Keratinocyte (primary cell): ENCODE data around the gene ALK.

Experiments used
- EZH2 ChIP-seq: IDR thresholded peaks from one replicate; pipeline ENCODE4 v1.6.1; 2012; ENCODE audit warnings: inconsistent platforms, mild to moderate bottlenecking, low read length, moderate library complexity
- TF ChIP-seq, protein P1 (sequence below), 3 experiments: IDR thresholded peaks in 1 of 3; conservative IDR thresholded peaks in 1 of 3; optimal IDR thresholded peaks in 1 of 3; 2 replicates in 2 of 3; 3 replicates in 1 of 3; pipeline versions ENCODE3 to v1.5.1; 2011; ENCODE audit warnings: low read length in 3 of 3, mild to moderate bottlenecking in 3 of 3, moderate library complexity in 2 of 3, control low read depth in 1 of 3, inconsistent platforms in 1 of 3; ENCODE audit not compliant: insufficient read depth in 2 of 3; ENCODE audit errors: extremely low read depth in 1 of 3

DNA sequence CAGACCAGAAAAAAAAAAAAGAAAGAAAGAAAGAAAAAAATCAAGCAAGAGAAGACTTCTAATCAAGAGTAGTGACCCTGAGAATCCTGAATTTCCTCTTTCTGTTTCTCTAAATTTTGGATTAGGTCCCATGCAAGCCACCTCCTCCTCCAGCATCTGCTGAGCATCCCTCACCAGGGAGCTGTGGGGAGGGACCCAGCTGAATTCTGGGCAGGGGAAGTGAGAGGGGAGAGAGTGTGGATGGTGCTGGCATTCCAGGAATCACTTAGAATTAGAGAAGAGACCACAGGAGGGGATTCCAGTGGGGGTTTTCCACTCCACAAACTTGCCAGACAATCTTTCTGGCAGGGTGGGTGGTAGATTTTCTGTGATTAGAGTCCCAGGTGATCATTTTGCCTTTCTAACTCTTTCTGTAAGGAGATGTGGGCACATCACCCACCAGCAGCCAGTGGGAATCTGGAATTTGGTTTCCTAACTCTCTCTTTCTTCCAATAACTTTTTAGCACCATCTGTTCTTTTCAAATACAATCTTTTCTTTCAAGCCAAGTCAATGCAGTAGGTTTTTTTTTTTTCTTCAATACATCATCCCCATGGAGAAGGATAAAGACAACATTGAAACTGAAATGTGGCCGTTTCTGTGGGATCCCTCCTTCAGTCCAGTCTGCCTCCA, 526.9 kb downstream of the ALK start:
- TF ChIP-seq, protein P1, sequence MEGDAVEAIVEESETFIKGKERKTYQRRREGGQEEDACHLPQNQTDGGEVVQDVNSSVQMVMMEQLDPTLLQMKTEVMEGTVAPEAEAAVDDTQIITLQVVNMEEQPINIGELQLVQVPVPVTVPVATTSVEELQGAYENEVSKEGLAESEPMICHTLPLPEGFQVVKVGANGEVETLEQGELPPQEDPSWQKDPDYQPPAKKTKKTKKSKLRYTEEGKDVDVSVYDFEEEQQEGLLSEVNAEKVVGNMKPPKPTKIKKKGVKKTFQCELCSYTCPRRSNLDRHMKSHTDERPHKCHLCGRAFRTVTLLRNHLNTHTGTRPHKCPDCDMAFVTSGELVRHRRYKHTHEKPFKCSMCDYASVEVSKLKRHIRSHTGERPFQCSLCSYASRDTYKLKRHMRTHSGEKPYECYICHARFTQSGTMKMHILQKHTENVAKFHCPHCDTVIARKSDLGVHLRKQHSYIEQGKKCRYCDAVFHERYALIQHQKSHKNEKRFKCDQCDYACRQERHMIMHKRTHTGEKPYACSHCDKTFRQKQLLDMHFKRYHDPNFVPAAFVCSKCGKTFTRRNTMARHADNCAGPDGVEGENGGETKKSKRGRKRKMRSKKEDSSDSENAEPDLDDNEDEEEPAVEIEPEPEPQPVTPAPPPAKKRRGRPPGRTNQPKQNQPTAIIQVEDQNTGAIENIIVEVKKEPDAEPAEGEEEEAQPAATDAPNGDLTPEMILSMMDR (optimal IDR thresholded peaks at IDR 0.05 in 1 of 3, IDR thresholded peaks at IDR 0.05 in 1 of 3, conservative IDR thresholded peaks at IDR 0.05 in 1 of 3; ENCODE audit: extremely low read depth in 1 of 3, insufficient read depth in 2 of 3, low read length in 3 of 3), result no peak
- TF ChIP-seq EZH2, result no peak
